K562 (cell line): ENCODE measurements around the gene ZDHHC8. TPM values are rescaled to one million over a fixed set of nuclear protein-coding genes. Genes with fewer than 3 reads are reported as not detected.
A peak's percentile ranks its signal among the peaks of the same experiment; 100 is the strongest.

Source experiments
- BACH1 ChIP-seq: fragments of 200-800 bp; sonication (Bioruptor generic); IDR thresholded peaks from 2 replicates; pipeline ENCODE4 v1.6.1; 2016; ENCODE audit warnings: missing genetic modification characterization, missing compliant biosample characterization
- CEBPG ChIP-seq, 3 experiments: fragments of 200-800 bp in 1 of 3; sonication (Bioruptor generic) in 1 of 3; sonication (generic) in 1 of 3; formaldehyde crosslinking in 1 of 3; IDR thresholded peaks in 2 of 3; conservative IDR thresholded peaks in 1 of 3; 2 replicates each; pipeline versions ENCODE4 v1.6.1 to v1.8.0; 2016 to 2022; ENCODE audit warnings: missing compliant biosample characterization in 2 of 3, missing genetic modification characterization in 2 of 3, mild to moderate bottlenecking in 1 of 3, missing genetic modification reagents in 1 of 3
- DDX20 ChIP-seq: fragments of 450-650 bp; IDR thresholded peaks from 2 replicates; pipeline ENCODE4 v1.6.1; 2016; ENCODE audit warnings: missing genetic modification characterization, low read depth, mild to moderate bottlenecking, missing compliant biosample characterization, moderate library complexity
- FOXK1 ChIP-seq: sonication (generic); formaldehyde crosslinking; IDR thresholded peaks from 2 replicates; pipeline ENCODE4 v1.8.0; 2022; ENCODE audit warnings: missing genetic modification reagents, mild to moderate bottlenecking, borderline replicate concordance
- HMBOX1 ChIP-seq: sonication (generic); IDR thresholded peaks from 2 replicates; pipeline ENCODE4 v1.6.1; 2016
- NRF1 ChIP-seq, 2 experiments: fragments of 450-650 bp; IDR thresholded peaks in 1 of 2; conservative IDR thresholded peaks in 1 of 2; 2 replicates each; pipeline ENCODE4 v1.6.1; 2014; ENCODE audit warnings: mild to moderate bottlenecking in 2 of 2
- PML ChIP-seq: IDR thresholded peaks from 2 replicates; pipeline ENCODE4 v1.6.1; 2012; ENCODE audit warnings: low read length, inconsistent platforms
- POLR2G ChIP-seq: fragments of 200-400 bp; formaldehyde crosslinking; IDR thresholded peaks from 2 replicates; pipeline ENCODE4 v1.6.1; 2017; ENCODE audit warnings: low read depth, mild to moderate bottlenecking, antibody characterized with exemption, low read length, moderate library complexity
- RBFOX2 ChIP-seq: fragments of 200-400 bp; formaldehyde crosslinking; IDR thresholded peaks from 2 replicates; pipeline ENCODE4 v1.6.1; 2017; ENCODE audit warnings: low read depth, mild to moderate bottlenecking, low read length, moderate library complexity
- SP2 ChIP-seq: IDR thresholded peaks from 2 replicates; pipeline ENCODE4 v1.6.1; 2011; ENCODE audit warnings: mild to moderate bottlenecking, low read depth, low read length, moderate library complexity; ENCODE audit not compliant: poor library complexity, severe bottlenecking; ENCODE audit errors: extremely low read depth
- STAT5A ChIP-seq: IDR thresholded peaks from 2 replicates; pipeline ENCODE4 v1.6.1; 2012; ENCODE audit warnings: low read length, inconsistent platforms, borderline replicate concordance
- SUPT5H ChIP-seq: fragments of 450-650 bp; IDR thresholded peaks from 2 replicates; pipeline ENCODE4 v1.6.1; 2016
- ZNF239 ChIP-seq: fragments of 250-450 bp; sonication (Bioruptor Pico); IDR thresholded peaks from 2 replicates; pipeline ENCODE4 v1.4.0; 2020; ENCODE audit warnings: mild to moderate bottlenecking
- ZNF324 ChIP-seq: fragments of 250-450 bp; sonication (Bioruptor Pico); IDR thresholded peaks from 2 replicates; pipeline ENCODE4 v1.4.0; 2020; ENCODE audit warnings: mild to moderate bottlenecking
- polyA plus RNA-seq, 8 experiments: library from polyadenylated mRNA; depleted of rRNA in 4 of 8; stranded (reverse) in 5 of 8; unstranded in 3 of 8; fragments of >200 nt; fragmentation: Nextera tagmentation in 2 of 8; fragmentation: Illumina TruSeq in 1 of 8; extraction: Ambion mirVana in 2 of 8; extraction: Trizol in 1 of 8; gene quantifications; 2 replicates each; pipeline versions ENCODE4 v1.2.1 to v1.2.3, GENCODE V29; 2011 to 2014; ENCODE audit warnings: inconsistent platforms in 1 of 8, missing spikeins in 1 of 8
- total RNA-seq, 7 experiments: library from RNA; depleted of rRNA in 6 of 7; stranded (reverse); fragments of >200 nt in 6 of 7; fragmentation: Illumina TruSeq in 2 of 7; extraction: Trizol in 2 of 7; gene quantifications; 2 replicates each; pipeline versions ENCODE4 v1.2.1 to v1.2.3, GENCODE V29; 2011 to 2021; ENCODE audit warnings: low replicate concordance in 1 of 7
- TF ChIP-seq, protein P1 (sequence below): fragments of 250-450 bp; sonication (Bioruptor Pico); IDR thresholded peaks from 2 replicates; pipeline ENCODE4 v1.9.0; 2021; ENCODE audit warnings: mild to moderate bottlenecking, inconsistent platforms
- TF ChIP-seq, protein P2 (sequence below), 2 experiments: fragments of 200-800 bp in 1 of 2; sonication (Bioruptor generic) in 1 of 2; sonication (generic) in 1 of 2; formaldehyde crosslinking in 1 of 2; IDR thresholded peaks in 1 of 2; conservative IDR thresholded peaks in 1 of 2; 2 replicates each; pipeline versions ENCODE4 v1.5.0 to v1.6.1; 2016 to 2020; ENCODE audit warnings: missing compliant biosample characterization in 1 of 2, missing genetic modification characterization in 1 of 2, missing genetic modification reagents in 1 of 2
- TF ChIP-seq, protein P3 (sequence below): sonication (generic); formaldehyde crosslinking; IDR thresholded peaks from 2 replicates; pipeline ENCODE4 v1.8.0; 2022; ENCODE audit warnings: mild to moderate bottlenecking, low read depth, missing genetic modification reagents
- TF ChIP-seq, protein P4 (sequence below): sonication (generic); formaldehyde crosslinking; IDR thresholded peaks from 2 replicates; pipeline ENCODE4 v1.8.1; 2023; ENCODE audit warnings: mild to moderate bottlenecking, missing genetic modification reagents

The ZDHHC8 gene
- total and polyA plus RNA-seq, 9 of the 15 experiments (the other 6 are each of a cell fraction or from before 2014, with no cell fraction given) = 0.04 to 109 (median 16.4) TPM

- TF ChIP-seq, protein P1, sequence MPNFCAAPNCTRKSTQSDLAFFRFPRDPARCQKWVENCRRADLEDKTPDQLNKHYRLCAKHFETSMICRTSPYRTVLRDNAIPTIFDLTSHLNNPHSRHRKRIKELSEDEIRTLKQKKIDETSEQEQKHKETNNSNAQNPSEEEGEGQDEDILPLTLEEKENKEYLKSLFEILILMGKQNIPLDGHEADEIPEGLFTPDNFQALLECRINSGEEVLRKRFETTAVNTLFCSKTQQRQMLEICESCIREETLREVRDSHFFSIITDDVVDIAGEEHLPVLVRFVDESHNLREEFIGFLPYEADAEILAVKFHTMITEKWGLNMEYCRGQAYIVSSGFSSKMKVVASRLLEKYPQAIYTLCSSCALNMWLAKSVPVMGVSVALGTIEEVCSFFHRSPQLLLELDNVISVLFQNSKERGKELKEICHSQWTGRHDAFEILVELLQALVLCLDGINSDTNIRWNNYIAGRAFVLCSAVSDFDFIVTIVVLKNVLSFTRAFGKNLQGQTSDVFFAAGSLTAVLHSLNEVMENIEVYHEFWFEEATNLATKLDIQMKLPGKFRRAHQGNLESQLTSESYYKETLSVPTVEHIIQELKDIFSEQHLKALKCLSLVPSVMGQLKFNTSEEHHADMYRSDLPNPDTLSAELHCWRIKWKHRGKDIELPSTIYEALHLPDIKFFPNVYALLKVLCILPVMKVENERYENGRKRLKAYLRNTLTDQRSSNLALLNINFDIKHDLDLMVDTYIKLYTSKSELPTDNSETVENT (CRISPR knock-in tag) = peak; percentile 61; the same call in 1 of the 2 replicates
- TF ChIP-seq STAT5A (peak; percentile 13; the same call in 1 of the 2 replicates), FOXK1 (CRISPR knock-in tag) (no peak), POLR2G (0 out of 2 replicates have a peak, but pooled peaks have one; percentile 64), PML (no peak), ZNF324 (CRISPR knock-in tag) (no peak), CEBPG (CRISPR knock-in tag; IDR thresholded peaks at IDR 0.05) (no peak), CEBPG (tag; conservative IDR thresholded peaks at IDR 0.05 in 1 of 2, IDR thresholded peaks at IDR 0.05 in 1 of 2) (no peak), DDX20 (tag) (no peak), ZNF239 (CRISPR knock-in tag) (no peak), SUPT5H (no peak; the same call in 1 of the 2 replicates), SP2 (no peak), BACH1 (no peak), RBFOX2 (peak; percentile 67), HMBOX1 (no peak), NRF1 (conservative IDR thresholded peaks at IDR 0.05 in 1 of 2, IDR thresholded peaks at IDR 0.05 in 1 of 2) (no peak)
- TF ChIP-seq, protein P2, sequence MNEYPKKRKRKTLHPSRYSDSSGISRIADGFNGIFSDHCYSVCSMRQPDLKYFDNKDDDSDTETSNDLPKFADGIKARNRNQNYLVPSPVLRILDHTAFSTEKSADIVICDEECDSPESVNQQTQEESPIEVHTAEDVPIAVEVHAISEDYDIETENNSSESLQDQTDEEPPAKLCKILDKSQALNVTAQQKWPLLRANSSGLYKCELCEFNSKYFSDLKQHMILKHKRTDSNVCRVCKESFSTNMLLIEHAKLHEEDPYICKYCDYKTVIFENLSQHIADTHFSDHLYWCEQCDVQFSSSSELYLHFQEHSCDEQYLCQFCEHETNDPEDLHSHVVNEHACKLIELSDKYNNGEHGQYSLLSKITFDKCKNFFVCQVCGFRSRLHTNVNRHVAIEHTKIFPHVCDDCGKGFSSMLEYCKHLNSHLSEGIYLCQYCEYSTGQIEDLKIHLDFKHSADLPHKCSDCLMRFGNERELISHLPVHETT (CRISPR knock-in tag; conservative IDR thresholded peaks at IDR 0.05 in 1 of 2, IDR thresholded peaks at IDR 0.05 in 1 of 2) = no peak
- TF ChIP-seq, protein P3, sequence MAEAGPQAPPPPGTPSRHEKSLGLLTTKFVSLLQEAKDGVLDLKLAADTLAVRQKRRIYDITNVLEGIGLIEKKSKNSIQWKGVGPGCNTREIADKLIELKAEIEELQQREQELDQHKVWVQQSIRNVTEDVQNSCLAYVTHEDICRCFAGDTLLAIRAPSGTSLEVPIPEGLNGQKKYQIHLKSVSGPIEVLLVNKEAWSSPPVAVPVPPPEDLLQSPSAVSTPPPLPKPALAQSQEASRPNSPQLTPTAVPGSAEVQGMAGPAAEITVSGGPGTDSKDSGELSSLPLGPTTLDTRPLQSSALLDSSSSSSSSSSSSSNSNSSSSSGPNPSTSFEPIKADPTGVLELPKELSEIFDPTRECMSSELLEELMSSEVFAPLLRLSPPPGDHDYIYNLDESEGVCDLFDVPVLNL (CRISPR knock-in tag) = no peak
- TF ChIP-seq, protein P4, sequence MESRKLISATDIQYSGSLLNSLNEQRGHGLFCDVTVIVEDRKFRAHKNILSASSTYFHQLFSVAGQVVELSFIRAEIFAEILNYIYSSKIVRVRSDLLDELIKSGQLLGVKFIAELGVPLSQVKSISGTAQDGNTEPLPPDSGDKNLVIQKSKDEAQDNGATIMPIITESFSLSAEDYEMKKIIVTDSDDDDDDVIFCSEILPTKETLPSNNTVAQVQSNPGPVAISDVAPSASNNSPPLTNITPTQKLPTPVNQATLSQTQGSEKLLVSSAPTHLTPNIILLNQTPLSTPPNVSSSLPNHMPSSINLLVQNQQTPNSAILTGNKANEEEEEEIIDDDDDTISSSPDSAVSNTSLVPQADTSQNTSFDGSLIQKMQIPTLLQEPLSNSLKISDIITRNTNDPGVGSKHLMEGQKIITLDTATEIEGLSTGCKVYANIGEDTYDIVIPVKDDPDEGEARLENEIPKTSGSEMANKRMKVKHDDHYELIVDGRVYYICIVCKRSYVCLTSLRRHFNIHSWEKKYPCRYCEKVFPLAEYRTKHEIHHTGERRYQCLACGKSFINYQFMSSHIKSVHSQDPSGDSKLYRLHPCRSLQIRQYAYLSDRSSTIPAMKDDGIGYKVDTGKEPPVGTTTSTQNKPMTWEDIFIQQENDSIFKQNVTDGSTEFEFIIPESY (CRISPR knock-in tag) = no peak
These were observed 7.4 kb upstream of the ZDHHC8 start (continued) for GRCh38 chr22:20124083-20124787.
